ENCODE data around the gene REEP6.

GRCh38 chr19:1470055-1470304 lies 21.0 kb upstream of the REEP6 start:
- TF ChIP-seq CTCF (IDR thresholded peaks at IDR 0.05 in 4 of 5, conservative IDR thresholded peaks at IDR 0.05 in 1 of 5) = no peak
- TF ChIP-seq POLR2A (IDR thresholded peaks at IDR 0.05) = no peak
